HG02981 (cell line): ENCODE results near the gene PTGFRN.

ENCODE experiments used
- ATAC-seq: cut with Tn5 transposase; IDR thresholded peaks from one replicate; pipeline ENCODE4 v1.9.1; 2021; ENCODE audit warnings: mild to moderate bottlenecking, moderate library complexity; ENCODE audit not compliant: unreplicated experiment

PTGFRN gene

DNA sequence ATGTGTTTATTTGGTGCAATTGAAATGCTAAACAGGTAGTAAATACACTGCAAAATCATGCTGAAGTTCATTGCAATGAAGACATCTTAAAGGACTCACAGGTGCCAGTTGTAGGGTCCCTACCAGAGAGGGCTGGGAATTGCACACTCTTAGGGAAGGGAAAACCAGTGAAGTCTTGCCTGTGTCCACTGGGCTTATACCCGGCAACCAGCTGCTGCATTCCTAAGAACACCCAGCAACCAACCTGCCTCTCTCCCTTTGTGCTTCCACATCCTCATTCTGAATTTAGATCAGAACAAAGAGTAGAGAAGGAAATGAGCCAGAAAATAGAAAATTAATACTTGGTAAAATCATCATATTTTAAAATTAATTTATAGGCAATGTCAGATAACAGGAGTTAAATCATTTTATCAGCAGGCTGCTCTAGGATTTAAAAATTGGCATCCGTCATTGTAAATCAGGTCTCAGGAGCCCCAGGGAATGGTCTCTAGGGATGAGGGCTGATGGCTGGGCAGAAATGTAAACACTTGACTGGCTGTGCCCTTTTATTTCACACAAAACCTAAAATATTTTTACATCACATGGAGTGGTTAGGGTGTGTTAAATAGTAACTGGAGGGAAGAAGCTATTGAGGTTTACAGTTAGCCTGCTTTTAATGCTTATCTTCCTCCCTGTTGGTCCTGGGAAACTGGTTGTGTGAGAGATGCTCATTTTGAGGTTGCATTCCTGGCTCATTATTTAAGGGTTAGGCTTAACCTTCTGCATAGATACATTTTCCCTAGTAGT is 31.3 kb downstream of the PTGFRN start:
- no peak for ATAC-seq

GRCh38 chr1:116941670-116942069 is 32.0 kb downstream of the PTGFRN start:
- no peak for ATAC-seq

DNA sequence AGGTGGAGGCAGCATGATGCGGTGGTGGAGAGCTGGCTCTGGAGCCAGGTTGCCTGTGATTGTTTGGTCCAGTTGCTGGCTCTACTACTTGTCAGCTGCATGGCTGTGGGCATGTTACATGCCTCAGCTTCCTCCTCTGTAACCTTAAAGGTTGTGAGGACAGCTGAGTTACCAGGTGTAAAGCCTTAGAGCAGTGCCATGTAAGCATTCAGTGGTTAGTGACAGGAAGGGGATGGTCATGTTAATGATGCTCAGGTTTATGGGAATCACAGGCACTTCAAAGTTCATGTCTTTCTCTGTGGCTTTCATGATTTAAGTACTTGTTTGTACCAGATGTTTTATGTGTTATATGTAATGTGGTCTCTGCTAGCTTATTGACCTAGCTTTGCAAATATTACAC is 32.6 kb downstream of the PTGFRN start:
- no peak for ATAC-seq

DNA sequence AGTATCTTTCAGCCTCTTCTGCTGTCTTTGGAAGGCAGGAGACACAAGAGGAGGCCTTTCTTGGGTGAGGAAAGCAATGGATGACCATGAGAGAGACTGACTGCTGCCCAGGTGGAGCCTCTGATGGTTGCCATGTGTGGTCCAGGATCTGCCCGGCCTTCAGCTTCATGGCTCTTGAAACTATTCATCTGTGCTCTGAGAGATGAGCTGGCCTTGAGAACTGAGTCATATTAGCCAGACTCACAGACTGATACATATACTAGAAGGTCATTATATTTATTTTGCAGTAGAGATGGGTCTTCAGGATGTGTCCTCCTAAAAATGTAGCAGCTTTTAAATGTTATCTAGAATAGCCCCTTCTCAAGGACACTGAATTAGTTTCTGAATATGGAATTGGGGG is 33.7 kb downstream of the PTGFRN start:
- no peak for ATAC-seq

GRCh38 chr1:116944613-116945012 is 34.9 kb downstream of the PTGFRN start:
- no peak for ATAC-seq

DNA sequence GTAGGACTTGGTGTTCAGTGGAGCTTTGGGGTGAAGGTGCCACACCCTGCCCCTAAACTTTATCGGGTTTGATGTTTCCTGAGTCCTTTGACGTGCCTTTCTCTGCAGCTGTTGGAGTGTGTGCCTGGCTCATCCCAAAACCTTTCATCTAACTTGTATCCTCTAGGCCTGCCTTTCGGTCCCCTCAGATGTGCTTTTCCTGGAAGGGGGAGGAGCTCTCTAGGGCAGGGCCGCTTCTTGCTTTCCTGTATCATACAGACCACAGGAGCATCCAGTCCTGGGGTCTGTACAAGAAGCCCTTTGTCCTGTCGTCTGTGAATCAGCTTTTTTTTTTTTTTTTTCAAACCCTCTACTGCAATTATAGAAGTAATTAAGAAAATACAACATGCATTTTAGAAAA is 35.7 kb downstream of the PTGFRN start:
- no peak for ATAC-seq

GRCh38 chr1:116945996-116946395 is 36.3 kb downstream of the PTGFRN start:
- no peak for ATAC-seq

DNA sequence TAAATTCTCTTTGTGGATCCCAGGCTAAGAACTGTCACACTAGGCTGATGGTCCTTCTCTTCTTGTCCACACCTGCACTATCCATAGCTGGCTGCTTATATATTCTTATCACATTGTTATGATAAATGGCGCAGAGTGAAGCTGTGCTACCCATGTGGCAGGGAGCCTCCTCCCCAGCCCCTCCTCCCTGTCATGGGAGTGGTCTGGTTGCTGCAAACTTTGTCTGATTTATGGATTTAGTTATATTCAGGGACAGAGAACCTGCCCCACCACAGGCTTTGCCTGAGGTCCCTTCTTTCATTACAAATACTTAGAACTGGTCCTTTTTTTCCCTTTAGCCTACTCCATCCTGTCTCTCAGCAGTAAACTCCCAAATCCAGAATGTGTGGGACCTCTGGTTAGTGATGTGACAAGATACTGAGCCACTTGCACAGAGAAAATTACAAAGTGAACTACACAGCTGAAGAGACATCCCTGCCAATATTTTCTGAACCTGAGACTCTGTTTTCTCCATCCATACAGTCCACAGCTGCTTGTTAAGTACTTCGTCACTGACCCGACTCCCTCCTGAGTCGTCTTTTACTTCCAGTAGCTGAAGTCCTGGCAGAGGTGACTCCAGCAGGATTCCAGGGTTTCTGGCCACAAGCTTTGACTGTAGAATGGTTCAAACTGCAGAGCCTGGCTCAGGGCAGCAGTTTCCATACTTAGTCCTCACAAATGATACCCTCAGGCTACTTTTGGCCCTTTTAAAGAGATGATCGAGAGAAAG is 37.6 kb downstream of the PTGFRN start:
- ATAC-seq: no peak

GRCh38 chr1:116948046-116948445 is 38.3 kb downstream of the PTGFRN start:
- no peak for ATAC-seq

DNA sequence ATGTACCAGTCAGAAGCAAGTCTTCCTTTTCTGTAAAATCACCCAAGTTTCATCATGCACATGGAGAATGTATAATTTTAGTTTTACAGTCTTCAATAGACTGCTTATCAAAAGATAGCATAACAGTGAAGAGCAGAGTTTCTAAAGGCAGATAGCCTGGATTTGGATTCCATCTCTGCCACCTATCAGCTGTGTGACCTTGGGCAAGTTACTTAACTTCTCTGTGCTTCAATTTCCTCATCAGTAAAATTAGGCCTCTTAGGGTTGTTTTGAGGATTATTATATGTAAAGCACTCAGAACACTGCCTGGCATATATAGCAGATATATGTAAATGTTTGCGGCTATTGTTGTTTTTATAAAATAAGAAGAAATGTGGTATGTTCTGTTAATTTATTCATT is 38.9 kb downstream of the PTGFRN start:
- ATAC-seq: no peak

GRCh38 chr1:116949213-116949985 is 39.7 kb downstream of the PTGFRN start:
- ATAC-seq: no peak

DNA sequence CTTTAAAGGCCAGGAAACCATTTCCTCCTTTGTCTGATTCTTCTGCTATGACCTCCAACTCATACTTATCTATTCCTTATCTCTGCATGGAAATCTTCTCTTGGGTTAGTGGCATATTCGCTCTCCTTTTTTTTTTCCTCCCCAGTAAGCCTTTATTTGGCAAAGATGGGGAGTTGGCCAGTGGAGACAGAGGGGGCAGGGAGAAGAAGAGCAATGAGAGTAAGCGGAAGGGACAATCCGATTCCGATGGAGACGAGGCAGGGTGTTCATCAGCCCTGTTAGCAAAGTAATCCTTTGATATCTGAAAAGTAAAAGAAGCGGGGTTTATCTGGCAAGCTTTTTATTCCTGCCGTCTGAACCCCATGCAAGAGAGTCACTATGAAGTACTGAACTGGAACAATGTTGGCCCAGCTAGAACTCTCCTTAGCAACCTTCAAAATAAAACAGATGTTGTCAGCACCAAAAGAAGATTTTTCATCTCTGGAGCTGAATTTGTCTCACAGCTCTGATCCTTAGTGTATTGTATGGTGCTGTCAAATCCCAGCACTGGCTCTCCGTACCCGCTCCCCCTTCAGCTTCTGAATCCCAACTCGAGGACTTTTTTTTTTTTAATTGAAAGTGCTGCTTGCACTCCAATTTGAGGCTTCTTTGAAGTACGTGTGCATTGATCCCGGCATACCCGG is 40.9 kb downstream of the PTGFRN start:
- ATAC-seq: no peak

GRCh38 chr1:116951200-116951935 is 41.7 kb downstream of the PTGFRN start:
- ATAC-seq: no peak

GRCh38 chr1:116952738-116953275 is 43.1 kb downstream of the PTGFRN start:
- ATAC-seq: no peak

- ATAC-seq: no peak
These were observed 44.7 kb downstream of the PTGFRN start for GRCh38 chr1:116954440-116954839.

DNA sequence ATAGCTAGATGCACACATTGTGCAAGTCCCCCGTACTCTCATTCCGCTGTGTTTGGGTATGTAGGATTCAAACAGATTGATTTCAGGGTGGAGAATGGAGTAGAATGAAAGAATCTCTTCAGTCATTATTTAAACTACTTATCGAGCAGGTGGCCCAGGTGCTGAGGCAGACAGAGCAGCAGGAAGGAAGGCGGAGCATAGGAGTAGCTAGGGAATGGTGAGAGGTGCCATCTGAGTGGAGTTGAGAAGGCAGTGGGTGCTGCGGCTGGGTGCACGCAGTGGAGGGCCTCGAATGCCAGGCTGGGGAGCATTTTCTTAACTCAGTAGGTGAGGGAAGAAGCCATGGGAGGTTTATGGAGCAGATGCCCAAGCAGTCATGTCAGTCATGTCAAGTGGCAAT is 46.7 kb downstream of the PTGFRN start:
- ATAC-seq: no peak

GRCh38 chr1:116957646-116958045 is 47.9 kb downstream of the PTGFRN start:
- no peak for ATAC-seq

DNA sequence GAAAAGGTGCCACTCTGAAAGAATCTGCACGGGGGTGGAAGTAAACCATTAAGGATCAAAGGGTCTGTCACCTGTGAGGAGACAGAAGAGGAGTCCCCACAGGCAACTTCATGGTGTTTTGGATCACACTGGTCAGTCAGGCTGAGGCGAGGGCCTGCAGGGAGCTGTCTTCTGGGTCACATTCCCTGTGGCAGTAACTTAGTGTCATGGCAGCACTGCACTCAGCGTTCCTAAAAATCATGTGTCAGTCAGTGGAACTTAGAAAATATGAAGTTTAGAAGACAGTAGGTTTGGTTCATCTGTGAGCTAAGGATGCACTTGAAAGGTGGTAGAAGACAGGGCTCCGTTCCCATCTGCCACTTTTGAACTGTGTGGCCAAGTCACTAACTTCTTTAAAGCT is 48.4 kb downstream of the PTGFRN start:
- no peak for ATAC-seq

- ATAC-seq: no peak
These were observed 49.3 kb downstream of the PTGFRN start for GRCh38 chr1:116958977-116959376.

GRCh38 chr1:116961606-116962005 is 51.9 kb downstream of the PTGFRN start:
- no peak for ATAC-seq
